CD4-positive, alpha-beta memory T cell (primary cell): ENCODE results near the gene RPUSD1. TPM values are rescaled to one million over a fixed set of nuclear protein-coding genes. Genes with fewer than 3 reads are reported as not detected.
A peak's percentile ranks its signal among the peaks of the same experiment; 100 is the strongest.
"Not testable (repeated sequence)": the region's sequence is repeated elsewhere in the genome, so short reads cannot be mapped to it uniquely, and the experiment has no call there.

Experiments
- CTCF ChIA-PET: fragments of 350-600 bp; sonication (Branson Sonifier 250); formaldehyde crosslinking; loops from one replicate; lab custom pipeline; 2021; ENCODE audit warnings: inconsistent platforms; ENCODE audit not compliant: partially characterized antibody; lab: Charles Lee
- POLR2A ChIA-PET: fragments of 350-600 bp; sonication (Branson Sonifier 250); formaldehyde crosslinking; loops from one replicate; lab custom pipeline; 2021; ENCODE audit not compliant: partially characterized antibody; lab: Charles Lee
- DNase-seq, 5 donors: peaks; one replicate each; pipeline versions ENCODE4 v3.0.0 to v3.0.0-alpha.2; 2020 to 2022; ENCODE audit warnings: mixed read lengths in 1 of 5
- H3K27ac ChIP-seq: one replicate; pipeline ENCODE4 v1.7.0; 2013; ENCODE audit warnings: low read depth, low read length
- H3K27me3 ChIP-seq: 2 replicates; pipeline ENCODE4 v1.7.0; 2013; ENCODE audit warnings: mild to moderate bottlenecking, low read length, moderate library complexity; ENCODE audit not compliant: insufficient read depth
- H3K36me3 ChIP-seq: 2 replicates; pipeline ENCODE4 v1.7.0; 2013; ENCODE audit warnings: mild to moderate bottlenecking, low read length, moderate library complexity; ENCODE audit not compliant: insufficient read depth
- H3K4me1 ChIP-seq: 2 replicates; pipeline ENCODE4 v1.7.0; 2013; ENCODE audit warnings: mild to moderate bottlenecking, low read length, moderate library complexity; ENCODE audit not compliant: insufficient read depth
- H3K4me3 ChIP-seq, 2 donors: one replicate each; pipeline ENCODE4 v1.7.0; 2013; ENCODE audit warnings: low read length in 2 of 2, mild to moderate bottlenecking in 1 of 2
- H3K9me3 ChIP-seq, 2 donors: one replicate each; pipeline ENCODE4 v1.7.0; 2013; ENCODE audit warnings: low read length in 2 of 2, control low read depth in 1 of 2; ENCODE audit not compliant: control insufficient read depth in 1 of 2
- H3K27ac Mint-ChIP-seq, 7 donors: one replicate each; pipeline ENCODE4 v1.8.0; 2020 to 2021; ENCODE audit warnings: mixed read lengths in 7 of 7, mild to moderate bottlenecking in 6 of 7, inconsistent platforms in 3 of 7, moderate library complexity in 3 of 7
- H3K27me3 Mint-ChIP-seq, 2 donors: one replicate each; pipeline ENCODE4 v1.8.0; 2020 to 2021; ENCODE audit warnings: mixed read lengths in 2 of 2
- H3K36me3 Mint-ChIP-seq, 2 donors: one replicate each; pipeline ENCODE4 v1.8.0; 2020 to 2021; ENCODE audit warnings: mixed read lengths in 2 of 2, inconsistent platforms in 1 of 2, mild to moderate bottlenecking in 1 of 2
- H3K4me1 Mint-ChIP-seq, 4 donors: one replicate each; pipeline ENCODE4 v1.8.0; 2020 to 2021; ENCODE audit warnings: mixed read lengths in 4 of 4, mild to moderate bottlenecking in 1 of 4
- H3K4me3 Mint-ChIP-seq, 8 donors: one replicate each; pipeline ENCODE4 v1.8.0; 2020 to 2021; ENCODE audit warnings: mixed read lengths in 8 of 8, mild to moderate bottlenecking in 7 of 8, moderate library complexity in 6 of 8, inconsistent platforms in 3 of 8
- H3K9me3 Mint-ChIP-seq, 8 donors: one replicate each; pipeline ENCODE4 v1.8.0; 2020 to 2021; ENCODE audit warnings: mixed read lengths in 8 of 8, mild to moderate bottlenecking in 5 of 8, inconsistent platforms in 3 of 8, moderate library complexity in 1 of 8
- intact Hi-C: fragments of 100-400 bp; cut with micrococcal nuclease; formaldehyde crosslinking; loops from one replicate; pipeline ENCODE4 v1.15.1; 2023
- polyA plus RNA-seq, 2 donors: library from polyadenylated mRNA; unstranded; fragments of 300-500 nt; fragmentation: Illumina TruSeq; gene quantifications; one replicate each; pipeline ENCODE4 v1.2.3, GENCODE V29; 2021
- total RNA-seq, 2 experiments: library from RNA; stranded (reverse); gene quantifications; one replicate each; pipeline ENCODE4 v1.2.3, GENCODE V29; 2021

RPUSD1 gene
- total and polyA plus RNA-seq, 4 experiments from 2014 or later, result 19.9 to 31.1 (median 28.3) TPM

GRCh38 chr16:777826-778225 is 10.4 kb downstream of the RPUSD1 start:
- H3K9me3 Mint-ChIP-seq, result no peaks in the 10 kb centered on the region
- no peak overlapping the region for H3K27ac Mint-ChIP-seq
- Histone ChIP-seq H3K4me1 (no peaks in the 10 kb centered on the region), H3K27ac (no peak overlapping the region), H3K36me3 (no peaks in the 10 kb centered on the region), H3K4me3 (no peak overlapping the region), H3K27me3 (no peaks in the 10 kb centered on the region), H3K9me3 (no peaks in the 10 kb centered on the region)
- peaks cover 4 to 8% of the 10 kb centered on the region in 2 donors for H3K27me3 Mint-ChIP-seq
- no peak for DNase-seq
- ChIA-PET CTCF (no interaction called here), POLR2A (no interaction called here)
- intact Hi-C loops, result no loop called here
- H3K4me3 Mint-ChIP-seq, result no peak overlapping the region
- no peaks in the 10 kb centered on the region for H3K36me3 Mint-ChIP-seq
- H3K4me1 Mint-ChIP-seq, result no peaks in the 10 kb centered on the region

GRCh38 chr16:776824-777223 is 11.4 kb downstream of the RPUSD1 start:
- ChIA-PET CTCF (interaction anchor here (1.1 to 1.5 kb wide), 2 partner anchors 9 to 280 kb away, joined by 3 to 4 read pairs; no protein-coding TSS in a partner anchor), POLR2A (no interaction called here)
- no peaks in the 10 kb centered on the region for H3K9me3 Mint-ChIP-seq
- DNase-seq, result no peak
- H3K36me3 ChIP-seq, result no peaks in the 10 kb centered on the region
- no peak overlapping the region for H3K27ac ChIP-seq
- H3K36me3 Mint-ChIP-seq, result no peaks in the 10 kb centered on the region
- H3K4me1 ChIP-seq, result no peaks in the 10 kb centered on the region
- intact Hi-C loops, result no loop called here
- H3K4me3 Mint-ChIP-seq, result no peak overlapping the region
- no peaks in the 10 kb centered on the region for H3K27me3 ChIP-seq
- H3K4me3 ChIP-seq, result no peak overlapping the region
- no peaks in the 10 kb centered on the region for H3K4me1 Mint-ChIP-seq
- no peak overlapping the region for H3K27ac Mint-ChIP-seq
- H3K27me3 Mint-ChIP-seq, result peaks cover 4 to 8% of the 10 kb centered on the region in 2 donors
- no peaks in the 10 kb centered on the region for H3K9me3 ChIP-seq

GRCh38 chr16:776298-776697 is 11.9 kb downstream of the RPUSD1 start:
- H3K4me1 ChIP-seq, intact Hi-C loops, H3K27ac ChIP-seq, H3K4me1 Mint-ChIP-seq, DNase-seq, H3K4me3 ChIP-seq, H3K27me3 ChIP-seq, H3K27ac Mint-ChIP-seq, H3K36me3 Mint-ChIP-seq, H3K27me3 Mint-ChIP-seq, H3K9me3 Mint-ChIP-seq, H3K9me3 ChIP-seq, POLR2A ChIA-PET, H3K36me3 ChIP-seq, H3K4me3 Mint-ChIP-seq: not testable (repeated sequence)
- CTCF ChIA-PET, result interaction anchor here (1.1 to 1.5 kb wide), 2 partner anchors 9 to 280 kb away, joined by 3 to 4 read pairs; no protein-coding TSS in a partner anchor

GRCh38 chr16:775236-775796 is 12.9 kb downstream of the RPUSD1 start:
- ChIA-PET CTCF (no interaction called here), POLR2A (no interaction called here)
- no peaks in the 10 kb centered on the region for H3K4me1 ChIP-seq
- no peaks in the 10 kb centered on the region for H3K36me3 Mint-ChIP-seq
- H3K4me3 ChIP-seq, result no peak overlapping the region
- H3K4me1 Mint-ChIP-seq, result no peaks in the 10 kb centered on the region
- no peak overlapping the region for H3K27ac Mint-ChIP-seq
- no peak overlapping the region for H3K27ac ChIP-seq
- H3K4me3 Mint-ChIP-seq, result no peak overlapping the region
- no peaks in the 10 kb centered on the region for H3K36me3 ChIP-seq
- H3K27me3 Mint-ChIP-seq, result peaks cover 2 to 3% of the 10 kb centered on the region in 2 donors
- no peaks in the 10 kb centered on the region for H3K27me3 ChIP-seq
- H3K9me3 ChIP-seq, result no peaks in the 10 kb centered on the region
- H3K9me3 Mint-ChIP-seq, result no peaks in the 10 kb centered on the region
- DNase-seq, result peak in 1 of 5 donors; percentile 16
- intact Hi-C loops, result no loop called here

GRCh38 chr16:774086-775001 is 13.8 kb downstream of the RPUSD1 start:
- intact Hi-C loops, result no loop called here
- no peaks in the 10 kb centered on the region for H3K4me1 ChIP-seq
- H3K36me3 ChIP-seq, result no peaks in the 10 kb centered on the region
- Mint-ChIP-seq H3K27me3 (peaks cover 0 to 3% of the 10 kb centered on the region in 2 donors), H3K27ac (no peak overlapping the region), H3K4me1 (no peaks in the 10 kb centered on the region), H3K4me3 (no peak overlapping the region), H3K36me3 (no peaks in the 10 kb centered on the region), H3K9me3 (no peaks in the 10 kb centered on the region)
- DNase-seq, result peak in 1 of 5 donors; percentile 21
- ChIA-PET CTCF (no interaction called here), POLR2A (interaction anchor here (0.6 kb wide), 1 partner anchor 54 kb away, joined by 3 read pairs; no protein-coding TSS in a partner anchor)
- H3K27me3 ChIP-seq, result no peaks in the 10 kb centered on the region
- no peak overlapping the region for H3K4me3 ChIP-seq
- H3K9me3 ChIP-seq, result no peaks in the 10 kb centered on the region
- H3K27ac ChIP-seq, result no peak overlapping the region

- Histone ChIP-seq H3K4me3 (no peak overlapping the region), H3K9me3 (no peaks in the 10 kb centered on the region), H3K27ac (no peak overlapping the region), H3K36me3 (no peaks in the 10 kb centered on the region), H3K4me1 (no peaks in the 10 kb centered on the region), H3K27me3 (no peaks in the 10 kb centered on the region)
- intact Hi-C loops, result no loop called here
- ChIA-PET POLR2A (no interaction called here), CTCF (no interaction called here)
- Mint-ChIP-seq H3K4me1 (no peaks in the 10 kb centered on the region), H3K27ac (peak overlapping the region in 1 of 7 donors; percentile 77), H3K4me3 (no peak overlapping the region), H3K27me3 (peaks cover 0 to 3% of the 10 kb centered on the region in 2 donors), H3K9me3 (no peaks in the 10 kb centered on the region), H3K36me3 (no peaks in the 10 kb centered on the region)
- no peak for DNase-seq
Measured at GRCh38 chr16:772959-773358, 15.2 kb downstream of the RPUSD1 start.

- ChIA-PET CTCF (interaction anchor here (0.9 kb wide), 1 partner anchor 14 kb away, joined by 3 read pairs; no protein-coding TSS in a partner anchor), POLR2A (no interaction called here)
- Mint-ChIP-seq H3K27me3 (no peaks in the 10 kb centered on the region), H3K4me1 (no peaks in the 10 kb centered on the region), H3K36me3 (no peaks in the 10 kb centered on the region), H3K9me3 (no peaks in the 10 kb centered on the region), H3K27ac (no peak overlapping the region), H3K4me3 (no peak overlapping the region)
- no peak overlapping the region for H3K27ac ChIP-seq
- intact Hi-C loops, result no loop called here
- H3K36me3 ChIP-seq, result no peaks in the 10 kb centered on the region
- H3K9me3 ChIP-seq, result no peaks in the 10 kb centered on the region
- H3K4me1 ChIP-seq, result no peaks in the 10 kb centered on the region
- H3K4me3 ChIP-seq, result no peak overlapping the region
- DNase-seq, result no peak
- no peaks in the 10 kb centered on the region for H3K27me3 ChIP-seq
Measured at GRCh38 chr16:770411-770810, 17.8 kb downstream of the RPUSD1 start.
